SK-N-SH treated with all-trans-retinoic acid at 6 μM for 48 hours (cell line): ENCODE measurements around the gene ZNF330.
A peak's percentile ranks its signal among the peaks of the same experiment; 100 is the strongest.

ENCODE experiments used
- ATAC-seq: fragments of 200-7000 bp; cut with Tn5 transposase; 3 replicates; pipeline ENCODE4 v1.9.1; 2020; ENCODE audit warnings: mild to moderate bottlenecking, moderate library complexity
- ARNTL ChIP-seq: fragments of 450-650 bp; formaldehyde crosslinking; IDR thresholded peaks from 2 replicates; pipeline ENCODE4 v1.5.0; 2020; ENCODE audit warnings: low read depth, mild to moderate bottlenecking, moderate library complexity, borderline replicate concordance
- BACH2 ChIP-seq: fragments of 250-450 bp; sonication (Bioruptor Pico); IDR thresholded peaks from 2 replicates; pipeline ENCODE4 v1.9.0; 2021; ENCODE audit warnings: mild to moderate bottlenecking, borderline replicate concordance
- CSDC2 ChIP-seq: fragments of 250-450 bp; sonication (Bioruptor Pico); IDR thresholded peaks from 2 replicates; pipeline ENCODE4 v1.5.0; 2020; ENCODE audit warnings: mild to moderate bottlenecking, moderate library complexity
- CSRNP3 ChIP-seq: fragments of 250-450 bp; sonication (Bioruptor Pico); IDR thresholded peaks from 2 replicates; pipeline ENCODE4 v1.5.1; 2021; ENCODE audit warnings: mild to moderate bottlenecking, moderate library complexity
- ESRRG ChIP-seq: fragments of 250-450 bp; sonication (Bioruptor Pico); IDR thresholded peaks from 2 replicates; pipeline ENCODE4 v1.6.1; 2021; ENCODE audit warnings: mild to moderate bottlenecking
- GLIS3 ChIP-seq: fragments of 250-450 bp; sonication (Bioruptor Pico); IDR thresholded peaks from 2 replicates; pipeline ENCODE4 v1.5.0; 2020; ENCODE audit warnings: mild to moderate bottlenecking, moderate library complexity
- ISL1 ChIP-seq: fragments of 250-450 bp; sonication (Bioruptor Pico); IDR thresholded peaks from 2 replicates; pipeline ENCODE4 v2.1.2; 2022; ENCODE audit warnings: mild to moderate bottlenecking, moderate library complexity
- OSR1 ChIP-seq: fragments of 250-450 bp; sonication (Bioruptor Pico); IDR thresholded peaks from 2 replicates; pipeline ENCODE4 v1.8.0; 2022; ENCODE audit warnings: moderate library complexity, mild to moderate bottlenecking, inconsistent platforms
- PATZ1 ChIP-seq: fragments of 250-450 bp; sonication (Bioruptor Pico); IDR thresholded peaks from 2 replicates; pipeline ENCODE4 v1.8.0; 2020; ENCODE audit warnings: mild to moderate bottlenecking, moderate library complexity, borderline replicate concordance
- POU6F1 ChIP-seq: fragments of 250-450 bp; sonication (Bioruptor Pico); IDR thresholded peaks from 2 replicates; pipeline ENCODE4 v1.8.0; 2021; ENCODE audit warnings: low read depth, mild to moderate bottlenecking, moderate library complexity, borderline replicate concordance
- PPARA ChIP-seq: fragments of 250-450 bp; sonication (Bioruptor Pico); IDR thresholded peaks from 2 replicates; pipeline ENCODE4 v1.5.0; 2020; ENCODE audit warnings: mild to moderate bottlenecking, borderline replicate concordance
- RARB ChIP-seq: fragments of 250-450 bp; sonication (Bioruptor Pico); IDR thresholded peaks from 2 replicates; pipeline ENCODE4 v1.8.0; 2021; ENCODE audit warnings: mild to moderate bottlenecking, moderate library complexity
- SNAI2 ChIP-seq: fragments of 250-450 bp; sonication (Bioruptor Pico); IDR thresholded peaks from 2 replicates; pipeline ENCODE4 v1.5.0; 2020; ENCODE audit warnings: mild to moderate bottlenecking, moderate library complexity
- TCF4 ChIP-seq: fragments of 250-450 bp; sonication (Bioruptor Pico); IDR thresholded peaks from 2 replicates; pipeline ENCODE4 v1.8.0; 2021; ENCODE audit warnings: mild to moderate bottlenecking, moderate library complexity, borderline replicate concordance
- TOX ChIP-seq: fragments of 250-450 bp; sonication (Bioruptor Pico); IDR thresholded peaks from 2 replicates; pipeline ENCODE4 v1.8.0; 2021; ENCODE audit warnings: mild to moderate bottlenecking, moderate library complexity, borderline replicate concordance
- TSHZ2 ChIP-seq: fragments of 250-450 bp; sonication (Bioruptor Pico); IDR thresholded peaks from 2 replicates; pipeline ENCODE4 v1.5.0; 2020; ENCODE audit warnings: mild to moderate bottlenecking, moderate library complexity
- ZC3H10 ChIP-seq: fragments of 250-450 bp; sonication (Bioruptor Pico); IDR thresholded peaks from 2 replicates; pipeline ENCODE4 v1.5.1; 2021; ENCODE audit warnings: mild to moderate bottlenecking, moderate library complexity
- ZFP3 ChIP-seq: fragments of 250-450 bp; sonication (Bioruptor Pico); IDR thresholded peaks from 2 replicates; pipeline ENCODE4 v1.5.0; 2020; ENCODE audit warnings: mild to moderate bottlenecking, moderate library complexity
- ZFP30 ChIP-seq: fragments of 450-650 bp; formaldehyde crosslinking; IDR thresholded peaks from 2 replicates; pipeline ENCODE4 v1.5.0; 2022; ENCODE audit warnings: mild to moderate bottlenecking, moderate library complexity
- ZNF70 ChIP-seq: fragments of 450-650 bp; formaldehyde crosslinking; IDR thresholded peaks from 2 replicates; pipeline ENCODE4 v1.5.0; 2020; ENCODE audit warnings: mild to moderate bottlenecking, moderate library complexity
- ZNF8 ChIP-seq: fragments of 450-650 bp; formaldehyde crosslinking; IDR thresholded peaks from 2 replicates; pipeline ENCODE4 v1.5.0; 2020; ENCODE audit warnings: mild to moderate bottlenecking, moderate library complexity

The ZNF330 gene

GRCh38 chr4:141238186-141238585 lies 17.5 kb downstream of the ZNF330 start:
- ATAC-seq = no peak
- no peak for TF ChIP-seq TCF4
- no peak for TF ChIP-seq CSRNP3 (CRISPR knock-in tag)
- TF ChIP-seq ESRRG (CRISPR knock-in tag) = no peak

- TF ChIP-seq ZFP3 (CRISPR knock-in tag) (no peak), SNAI2 (no peak), ZC3H10 (CRISPR knock-in tag) (no peak), ZNF70 (CRISPR knock-in tag) (no peak), OSR1 (CRISPR knock-in tag) (no peak), GLIS3 (no peak)
- TF ChIP-seq, all 23 proteins: peak for 0
- no peak for ATAC-seq
Measured at GRCh38 chr4:141240259-141240658, 19.6 kb downstream of the ZNF330 start.

- TF ChIP-seq ZNF70 (CRISPR knock-in tag) (no peak), RARB (no peak), PATZ1 (CRISPR knock-in tag) (no peak), ESRRG (CRISPR knock-in tag) (no peak), ZC3H10 (CRISPR knock-in tag) (no peak), SNAI2 (no peak), ARNTL (CRISPR knock-in tag) (no peak)
- no peak for ATAC-seq
Measured at GRCh38 chr4:141240671-141241070, 20.0 kb downstream of the ZNF330 start.

GRCh38 chr4:141241986-141242385 lies 21.3 kb downstream of the ZNF330 start:
- ATAC-seq = no peak
- TF ChIP-seq PATZ1 (CRISPR knock-in tag) (no peak), ISL1 (0 out of 2 replicates have a peak, but pooled peaks have one; percentile 13), OSR1 (CRISPR knock-in tag) (no peak)

GRCh38 chr4:141244419-141244818 lies 23.7 kb downstream of the ZNF330 start:
- TF ChIP-seq ZNF8 (CRISPR knock-in tag) (no peak), PATZ1 (CRISPR knock-in tag) (no peak), ZFP3 (CRISPR knock-in tag) (no peak), ESRRG (CRISPR knock-in tag) (no peak), TOX (no peak), BACH2 (no peak), SNAI2 (no peak), PPARA (CRISPR knock-in tag) (no peak), TSHZ2 (no peak), ZC3H10 (CRISPR knock-in tag) (no peak), POU6F1 (no peak), ZFP30 (CRISPR knock-in tag) (no peak), CSDC2 (CRISPR knock-in tag) (no peak)
- ATAC-seq = no peak
